ENCODE measurements around the gene E2F8.

E2F8 gene

DNA sequence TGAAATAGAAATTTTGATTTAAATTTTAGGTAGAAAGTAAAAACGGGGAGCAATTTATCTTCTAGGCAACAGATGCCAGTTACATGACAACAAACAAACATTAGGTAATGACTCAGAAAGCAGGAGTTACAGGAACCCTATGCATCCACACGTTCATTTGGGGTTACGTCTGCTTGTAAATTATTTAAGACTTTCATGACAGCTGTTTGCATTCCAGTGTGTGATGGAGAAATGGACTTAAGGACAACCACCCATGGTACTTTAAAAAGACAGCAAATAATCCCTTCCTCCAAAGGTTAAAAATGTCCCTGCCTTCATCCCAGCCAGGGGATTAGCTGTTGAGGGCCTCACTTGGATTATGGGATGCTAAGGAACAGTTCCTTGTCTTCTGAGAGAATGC is 11.8 kb downstream of the E2F8 start:
- no peaks in the 10 kb centered on the region for H3K4me1 ChIP-seq (ENCODE audit: control insufficient read depth, insufficient read depth, low read length)
- no peaks in the 10 kb centered on the region for H3K9me3 ChIP-seq (ENCODE audit: control insufficient read depth, insufficient read depth, low read depth, low read length)
- TF ChIP-seq, protein P1, sequence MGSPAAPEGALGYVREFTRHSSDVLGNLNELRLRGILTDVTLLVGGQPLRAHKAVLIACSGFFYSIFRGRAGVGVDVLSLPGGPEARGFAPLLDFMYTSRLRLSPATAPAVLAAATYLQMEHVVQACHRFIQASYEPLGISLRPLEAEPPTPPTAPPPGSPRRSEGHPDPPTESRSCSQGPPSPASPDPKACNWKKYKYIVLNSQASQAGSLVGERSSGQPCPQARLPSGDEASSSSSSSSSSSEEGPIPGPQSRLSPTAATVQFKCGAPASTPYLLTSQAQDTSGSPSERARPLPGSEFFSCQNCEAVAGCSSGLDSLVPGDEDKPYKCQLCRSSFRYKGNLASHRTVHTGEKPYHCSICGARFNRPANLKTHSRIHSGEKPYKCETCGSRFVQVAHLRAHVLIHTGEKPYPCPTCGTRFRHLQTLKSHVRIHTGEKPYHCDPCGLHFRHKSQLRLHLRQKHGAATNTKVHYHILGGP (tag by site-specific recombination; IDR thresholded peaks at IDR 0.05): no peak
- no peak for TF ChIP-seq KLF8 (tag by site-specific recombination; IDR thresholded peaks at IDR 0.05)
- no peak for TF ChIP-seq MEIS1 (CRISPR knock-in tag; IDR thresholded peaks at IDR 0.05; ENCODE audit: borderline replicate concordance)
- ChIA-PET CTCF (no interaction called here), POLR2A (no interaction called here)
- H3K36me3 ChIP-seq (ENCODE audit: control insufficient read depth in 2 of 2, insufficient read depth in 1 of 2, low read length in 2 of 2): peaks cover 14 to 76% of the 10 kb centered on the region in 2 experiments
- H3K27ac ChIP-seq (ENCODE audit: extremely low read depth, low read depth, low read length): no peak overlapping the region
- H3K4me3 ChIP-seq (ENCODE audit: low read depth, low read length): no peak overlapping the region

DNA sequence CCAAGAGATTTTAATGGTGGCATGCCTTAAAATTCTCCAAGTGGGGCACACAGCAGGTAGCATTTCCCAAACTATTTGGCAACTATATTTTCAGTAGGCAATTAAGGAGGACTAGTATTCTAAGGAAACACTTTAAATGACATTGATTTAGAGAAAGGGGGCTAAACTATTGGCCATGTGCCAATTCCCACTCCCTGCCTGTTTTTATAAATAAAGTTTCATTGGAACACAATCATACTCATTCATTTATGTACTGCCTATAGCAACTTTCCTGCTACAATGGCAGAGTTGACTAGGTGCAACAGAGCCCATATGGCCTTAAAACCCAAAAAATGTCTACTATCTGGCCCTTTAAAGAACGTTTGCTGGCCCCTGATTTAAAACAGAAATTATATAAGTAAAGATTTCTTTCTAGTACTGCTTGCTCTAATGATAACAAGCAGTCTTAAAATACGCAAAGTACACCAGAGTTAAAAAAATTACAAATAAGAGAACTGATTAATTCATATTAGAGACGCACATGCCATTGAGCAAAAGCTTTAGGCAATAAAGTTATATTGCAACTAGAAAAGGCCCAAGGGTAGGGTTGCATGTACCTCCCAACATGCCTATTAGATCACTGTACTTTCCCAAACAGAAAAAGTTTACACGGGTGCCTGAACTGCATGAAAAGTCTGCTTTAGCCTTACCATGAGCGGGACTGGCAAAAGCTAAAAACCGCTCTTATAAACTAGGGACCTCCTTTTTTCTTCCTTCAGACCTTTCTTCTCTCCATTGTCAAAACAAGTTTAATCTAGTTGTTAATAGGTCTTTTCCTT is 14.2 kb downstream of the E2F8 start:
- Histone ChIP-seq H3K27ac (ENCODE audit: extremely low read depth, low read depth, low read length) (no peak overlapping the region), H3K36me3 (ENCODE audit: control insufficient read depth in 2 of 2, insufficient read depth in 1 of 2, low read length in 2 of 2) (peaks cover 9 to 73% of the 10 kb centered on the region in 2 experiments), H3K9me3 (ENCODE audit: control insufficient read depth, insufficient read depth, low read depth, low read length) (no peaks in the 10 kb centered on the region), H3K4me1 (ENCODE audit: control insufficient read depth, insufficient read depth, low read length) (no peaks in the 10 kb centered on the region), H3K4me3 (ENCODE audit: low read depth, low read length) (no peak overlapping the region)
- ChIA-PET CTCF (interaction anchor here (0.6 to 0.9 kb wide), 3 partner anchors 9 to 150 kb away, joined by 3 to 4 read pairs (median 3); no protein-coding TSS in a partner anchor), POLR2A (no interaction called here)
- TF ChIP-seq ZNF138 (tag by site-specific recombination; IDR thresholded peaks at IDR 0.05; ENCODE audit: borderline replicate concordance): no peak

DNA sequence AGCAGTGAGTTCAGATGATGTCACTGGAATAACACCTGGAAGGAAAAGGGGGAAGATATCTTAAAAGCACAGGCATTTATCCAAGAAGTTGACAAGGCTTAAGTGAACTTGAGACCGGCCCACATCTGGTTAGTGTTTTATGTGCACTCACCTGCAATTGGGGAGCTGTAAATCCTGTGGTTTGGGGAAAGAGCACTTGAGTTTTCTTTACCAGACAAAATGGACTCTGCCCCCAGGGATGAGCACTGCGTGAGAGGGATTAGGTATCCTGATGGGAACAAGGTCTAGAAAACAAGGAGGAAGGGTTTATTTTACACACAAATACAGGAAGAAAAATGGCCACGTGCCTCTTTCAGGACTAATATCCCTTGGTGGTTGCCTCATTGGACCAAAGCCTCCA is 15.2 kb downstream of the E2F8 start:
- CTCF ChIA-PET: no interaction called here
- no peak overlapping the region for H3K4me3 ChIP-seq (ENCODE audit: low read depth, low read length)
- POLR2A ChIA-PET: no interaction called here
- no peaks in the 10 kb centered on the region for H3K4me1 ChIP-seq (ENCODE audit: control insufficient read depth, insufficient read depth, low read length)
- peaks cover 8 to 63% of the 10 kb centered on the region in 2 experiments for H3K36me3 ChIP-seq (ENCODE audit: control insufficient read depth in 2 of 2, insufficient read depth in 1 of 2, low read length in 2 of 2)
- no peak overlapping the region for H3K27ac ChIP-seq (ENCODE audit: extremely low read depth, low read depth, low read length)
- TF ChIP-seq, protein P2, sequence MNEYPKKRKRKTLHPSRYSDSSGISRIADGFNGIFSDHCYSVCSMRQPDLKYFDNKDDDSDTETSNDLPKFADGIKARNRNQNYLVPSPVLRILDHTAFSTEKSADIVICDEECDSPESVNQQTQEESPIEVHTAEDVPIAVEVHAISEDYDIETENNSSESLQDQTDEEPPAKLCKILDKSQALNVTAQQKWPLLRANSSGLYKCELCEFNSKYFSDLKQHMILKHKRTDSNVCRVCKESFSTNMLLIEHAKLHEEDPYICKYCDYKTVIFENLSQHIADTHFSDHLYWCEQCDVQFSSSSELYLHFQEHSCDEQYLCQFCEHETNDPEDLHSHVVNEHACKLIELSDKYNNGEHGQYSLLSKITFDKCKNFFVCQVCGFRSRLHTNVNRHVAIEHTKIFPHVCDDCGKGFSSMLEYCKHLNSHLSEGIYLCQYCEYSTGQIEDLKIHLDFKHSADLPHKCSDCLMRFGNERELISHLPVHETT (tag by site-specific recombination; IDR thresholded peaks at IDR 0.05): no peak
- no peak for TF ChIP-seq ZNF707 (tag by site-specific recombination; IDR thresholded peaks at IDR 0.05)
- TF ChIP-seq ZNF621 (tag by site-specific recombination; IDR thresholded peaks at IDR 0.05): no peak
- no peak for TF ChIP-seq ZNF174 (tag by site-specific recombination; IDR thresholded peaks at IDR 0.05)
- no peak for TF ChIP-seq ZNF2 (tag by site-specific recombination; IDR thresholded peaks at IDR 0.05)
- TF ChIP-seq ZNF624 (tag by site-specific recombination; IDR thresholded peaks at IDR 0.05): no peak
- no peak for TF ChIP-seq ZNF350 (tag by site-specific recombination; IDR thresholded peaks at IDR 0.05)
- no peak for TF ChIP-seq ZNF555 (tag by site-specific recombination; conservative IDR thresholded peaks at IDR 0.05)
- no peak for TF ChIP-seq ZNF266 (tag by site-specific recombination; IDR thresholded peaks at IDR 0.05; ENCODE audit: low read depth)
- no peak for TF ChIP-seq ZNF155 (tag by site-specific recombination; IDR thresholded peaks at IDR 0.05)
- no peak for TF ChIP-seq ZNF560 (tag by site-specific recombination; IDR thresholded peaks at IDR 0.05; ENCODE audit: borderline replicate concordance)
- TF ChIP-seq, protein P3, sequence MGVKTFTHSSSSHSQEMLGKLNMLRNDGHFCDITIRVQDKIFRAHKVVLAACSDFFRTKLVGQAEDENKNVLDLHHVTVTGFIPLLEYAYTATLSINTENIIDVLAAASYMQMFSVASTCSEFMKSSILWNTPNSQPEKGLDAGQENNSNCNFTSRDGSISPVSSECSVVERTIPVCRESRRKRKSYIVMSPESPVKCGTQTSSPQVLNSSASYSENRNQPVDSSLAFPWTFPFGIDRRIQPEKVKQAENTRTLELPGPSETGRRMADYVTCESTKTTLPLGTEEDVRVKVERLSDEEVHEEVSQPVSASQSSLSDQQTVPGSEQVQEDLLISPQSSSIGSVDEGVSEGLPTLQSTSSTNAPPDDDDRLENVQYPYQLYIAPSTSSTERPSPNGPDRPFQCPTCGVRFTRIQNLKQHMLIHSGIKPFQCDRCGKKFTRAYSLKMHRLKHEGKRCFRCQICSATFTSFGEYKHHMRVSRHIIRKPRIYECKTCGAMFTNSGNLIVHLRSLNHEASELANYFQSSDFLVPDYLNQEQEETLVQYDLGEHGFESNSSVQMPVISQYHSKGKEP (tag by site-specific recombination; IDR thresholded peaks at IDR 0.05): no peak
- no peak for TF ChIP-seq ZNF23 (tag by site-specific recombination; IDR thresholded peaks at IDR 0.05; ENCODE audit: borderline replicate concordance)
- TF ChIP-seq, protein P4, sequence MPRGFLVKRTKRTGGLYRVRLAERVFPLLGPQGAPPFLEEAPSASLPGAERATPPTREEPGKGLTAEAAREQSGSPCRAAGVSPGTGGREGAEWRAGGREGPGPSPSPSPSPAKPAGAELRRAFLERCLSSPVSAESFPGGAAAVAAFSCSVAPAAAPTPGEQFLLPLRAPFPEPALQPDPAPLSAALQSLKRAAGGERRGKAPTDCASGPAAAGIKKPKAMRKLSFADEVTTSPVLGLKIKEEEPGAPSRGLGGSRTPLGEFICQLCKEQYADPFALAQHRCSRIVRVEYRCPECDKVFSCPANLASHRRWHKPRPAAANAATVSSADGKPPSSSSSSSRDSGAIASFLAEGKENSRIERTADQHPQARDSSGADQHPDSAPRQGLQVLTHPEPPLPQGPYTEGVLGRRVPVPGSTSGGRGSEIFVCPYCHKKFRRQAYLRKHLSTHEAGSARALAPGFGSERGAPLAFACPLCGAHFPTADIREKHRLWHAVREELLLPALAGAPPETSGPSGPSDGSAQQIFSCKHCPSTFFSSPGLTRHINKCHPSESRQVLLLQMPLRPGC (tag by site-specific recombination; IDR thresholded peaks at IDR 0.05): no peak
- TF ChIP-seq ZNF785 (tag by site-specific recombination; IDR thresholded peaks at IDR 0.05): no peak
- TF ChIP-seq ZNF140 (tag by site-specific recombination; IDR thresholded peaks at IDR 0.05): no peak
- TF ChIP-seq ZNF416 (tag by site-specific recombination; IDR thresholded peaks at IDR 0.05): no peak
- TF ChIP-seq ZNF248 (tag by site-specific recombination; IDR thresholded peaks at IDR 0.05): no peak
- no peaks in the 10 kb centered on the region for H3K9me3 ChIP-seq (ENCODE audit: control insufficient read depth, insufficient read depth, low read depth, low read length)
